GM18511 (cell line): ENCODE measurements around the gene AUTS2.

Source experiments
- ATAC-seq: cut with Tn5 transposase; IDR thresholded peaks from one replicate; pipeline ENCODE4 v1.9.1; 2021; ENCODE audit warnings: mild to moderate bottlenecking, moderate library complexity; ENCODE audit not compliant: unreplicated experiment

AUTS2 gene

DNA sequence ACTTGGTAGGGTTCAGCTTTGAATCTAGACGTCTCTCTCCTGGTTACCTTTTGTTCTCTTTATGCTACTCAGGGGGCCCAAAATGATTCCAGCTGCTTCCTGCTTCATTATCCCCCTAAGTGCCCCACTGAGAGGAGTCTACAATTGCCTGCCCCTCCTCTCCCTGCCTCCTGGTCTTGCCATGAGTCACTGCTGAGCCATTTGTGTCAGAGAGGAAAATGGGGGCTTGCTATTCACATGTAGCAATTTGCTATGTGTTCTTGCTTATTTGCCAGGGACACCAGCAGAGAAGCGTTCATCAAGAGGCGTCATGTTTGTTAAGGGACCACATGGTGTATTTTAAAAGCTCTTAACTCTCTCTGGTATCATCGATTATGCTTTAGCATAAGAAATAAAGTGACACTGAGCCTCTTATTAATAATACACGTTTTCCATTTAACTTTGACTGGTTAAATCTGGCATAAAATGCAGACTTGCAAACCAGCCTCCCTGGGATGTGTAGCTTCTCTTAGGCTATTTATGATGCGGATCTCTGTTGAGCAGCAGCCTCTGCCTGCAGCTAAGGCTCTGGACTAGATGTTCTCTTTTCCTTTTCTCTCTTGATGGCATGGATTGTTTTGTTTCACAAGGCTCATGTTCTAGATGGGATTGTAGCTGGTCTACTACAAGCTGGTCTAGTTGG lies 239.3 kb downstream of the AUTS2 start:
- no peak for ATAC-seq

DNA sequence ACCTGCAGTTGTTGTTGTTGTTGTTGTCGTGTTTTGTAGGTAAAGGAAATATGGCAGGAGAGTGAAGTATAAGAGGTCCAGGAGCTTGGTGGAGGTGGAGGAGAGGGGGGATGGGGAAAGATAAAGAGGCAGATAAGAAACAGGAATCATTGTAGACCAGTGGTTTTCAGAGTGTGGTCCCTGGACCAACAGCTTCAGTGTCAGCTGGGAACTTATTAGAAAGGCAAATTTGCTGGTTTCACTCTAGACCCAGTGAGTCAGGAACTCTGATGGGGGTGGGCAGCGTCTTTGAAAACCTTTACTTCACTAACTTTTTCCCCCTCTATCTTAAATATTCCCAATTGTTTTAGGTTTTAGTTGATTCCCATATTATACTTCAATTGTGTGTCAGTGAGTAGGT lies 241.5 kb downstream of the AUTS2 start:
- peak; percentile 63 for ATAC-seq

DNA sequence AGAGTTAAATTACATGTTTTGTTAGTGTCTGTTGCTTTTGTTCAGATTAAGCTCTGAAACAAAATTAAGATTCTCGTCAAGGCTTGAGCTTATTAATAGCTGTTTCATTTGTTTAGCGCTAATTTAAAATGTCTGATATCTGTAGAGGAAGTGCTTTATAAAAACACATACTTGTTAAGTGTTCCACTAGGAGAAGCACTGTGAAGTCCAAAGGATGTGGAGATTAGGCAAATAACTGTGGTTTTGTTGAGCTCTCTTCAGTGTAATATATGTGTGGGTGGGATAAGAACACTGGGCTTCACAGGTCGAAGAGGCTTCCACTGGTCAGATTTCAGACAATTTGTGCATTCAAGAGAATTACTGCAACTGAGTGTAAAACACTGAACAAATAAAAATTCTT lies 242.0 kb downstream of the AUTS2 start:
- peak; percentile 39 for ATAC-seq

DNA sequence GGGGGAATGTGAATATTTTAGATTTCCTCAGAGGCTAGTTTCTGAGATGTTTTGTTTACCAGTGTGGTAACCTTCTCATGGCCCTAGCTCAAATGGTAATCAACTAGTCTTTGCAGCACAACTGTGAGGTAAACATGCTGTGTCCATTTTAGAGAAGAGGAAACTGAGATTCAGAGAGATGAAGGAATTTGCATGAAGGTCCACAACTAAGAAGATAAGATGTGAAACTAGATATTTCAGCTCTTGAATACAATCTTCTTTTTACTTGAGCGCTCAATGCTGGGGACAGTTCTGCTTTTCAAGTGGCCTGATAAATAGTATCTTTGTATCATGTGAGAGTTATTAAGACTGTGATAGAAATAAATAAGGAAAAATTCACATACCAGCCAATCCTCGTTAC lies 245.4 kb downstream of the AUTS2 start:
- peak; percentile 41 for ATAC-seq

DNA sequence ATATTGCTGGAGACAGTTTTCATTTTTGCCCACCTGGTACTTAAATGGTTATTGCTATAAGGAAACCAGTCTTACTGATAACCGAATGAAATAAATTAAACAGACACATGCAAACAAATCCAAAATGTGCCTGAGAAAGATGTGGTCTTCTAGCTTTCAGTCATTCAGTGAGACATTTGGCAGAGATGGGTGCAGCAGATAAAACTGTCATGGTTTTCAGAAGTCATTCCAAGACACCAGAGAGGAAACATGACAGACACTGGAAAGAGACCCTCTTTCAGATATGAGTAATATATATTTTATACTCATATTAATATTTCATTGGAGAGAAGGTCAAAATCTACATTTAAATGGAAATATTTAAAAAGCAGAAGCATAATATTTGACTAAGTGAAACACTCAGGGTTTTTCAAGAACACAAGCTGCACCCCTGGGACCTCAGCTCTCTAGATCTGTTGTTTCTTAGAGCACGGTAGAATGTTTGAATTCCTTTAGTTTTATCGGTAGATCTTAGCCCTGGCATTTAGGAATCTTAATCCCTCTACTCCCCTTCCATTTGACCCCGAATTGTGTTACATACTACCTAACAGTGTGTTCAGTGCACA lies 246.1 kb downstream of the AUTS2 start:
- ATAC-seq: peak; percentile 53

DNA sequence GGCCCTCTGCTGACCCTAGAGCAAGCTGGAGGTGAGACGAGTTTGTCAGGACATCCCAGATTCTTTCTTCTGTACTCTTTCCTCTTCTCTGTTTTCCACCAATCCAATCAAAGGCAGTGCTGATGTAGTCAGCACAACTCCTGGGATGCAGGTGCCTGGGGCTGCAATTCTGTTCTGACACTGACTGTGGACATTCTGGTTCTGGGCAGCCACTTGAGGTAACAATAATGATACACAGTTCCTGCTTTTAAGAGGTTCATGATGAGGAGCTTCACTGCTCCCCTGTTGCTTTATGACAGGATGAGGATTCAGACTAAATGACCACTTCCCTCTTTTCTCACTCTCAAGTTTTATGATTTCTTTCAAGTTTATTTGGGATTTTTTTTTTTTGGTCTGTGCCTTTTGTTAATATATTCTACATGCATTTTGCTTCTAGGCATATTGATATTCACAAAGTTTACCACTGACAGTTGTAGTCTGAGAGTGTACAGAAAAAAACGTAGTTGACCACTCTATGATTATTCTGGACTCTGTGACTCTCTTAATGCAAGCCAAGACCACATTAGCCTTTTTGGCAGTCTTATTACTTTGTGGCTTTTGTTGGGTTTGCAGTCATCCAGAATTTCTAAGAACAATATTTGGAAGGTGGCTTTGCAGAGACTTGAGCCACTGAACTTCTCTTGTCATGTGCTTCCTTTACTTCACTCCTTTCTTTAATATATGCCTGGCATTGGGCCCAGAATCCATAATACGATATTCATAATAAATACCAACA lies 247.6 kb downstream of the AUTS2 start:
- no peak for ATAC-seq

DNA sequence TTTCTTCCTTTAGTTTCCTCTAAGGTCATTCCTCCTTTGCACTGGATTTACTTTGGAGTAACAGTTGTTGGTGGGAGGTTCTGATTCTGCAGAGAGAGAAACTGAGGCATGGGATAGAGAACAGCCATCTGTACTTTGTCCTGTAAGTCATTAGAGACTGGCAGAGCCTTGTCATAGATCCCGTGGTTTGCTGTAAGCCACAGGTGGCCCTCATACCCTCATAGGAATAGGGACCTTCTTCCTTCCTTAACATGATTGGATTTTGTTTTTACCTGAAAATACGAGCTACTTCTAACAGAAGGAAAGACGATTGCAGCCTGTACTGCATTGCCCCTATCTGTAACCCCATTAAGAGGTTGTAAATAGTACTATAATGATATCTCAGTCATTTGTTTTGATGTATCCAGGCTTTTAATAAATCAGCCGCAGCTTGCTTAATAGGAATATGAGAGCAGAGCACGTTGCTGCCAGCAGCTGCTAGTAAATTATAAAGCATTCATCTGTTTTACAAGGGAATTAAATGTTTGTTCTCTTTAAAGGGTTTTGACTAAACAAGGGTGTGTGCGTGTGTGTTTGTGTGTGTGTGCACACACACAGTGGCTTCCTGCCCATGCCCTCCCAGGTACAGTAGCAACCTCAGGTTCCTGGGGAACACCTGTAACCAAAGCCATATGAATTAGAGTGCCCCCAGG lies 249.8 kb downstream of the AUTS2 start:
- no peak for ATAC-seq

DNA sequence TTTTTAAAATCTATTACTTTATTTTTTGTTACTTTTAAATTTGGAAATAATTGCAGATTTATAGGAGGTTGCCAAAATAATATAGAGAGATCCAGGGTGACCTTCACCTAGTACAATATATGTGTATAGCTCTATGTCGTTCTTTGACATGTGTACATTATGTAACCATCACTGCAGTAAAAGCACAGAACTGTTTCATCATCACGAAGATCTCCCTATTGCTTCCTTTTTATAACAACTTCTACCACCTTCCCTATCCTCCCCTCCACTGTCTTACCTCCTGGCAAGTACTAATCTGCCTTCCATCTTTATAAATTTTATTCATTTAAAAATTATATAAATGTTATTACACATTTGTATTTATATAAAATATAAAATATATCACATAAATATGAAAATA lies 251.0 kb downstream of the AUTS2 start:
- ATAC-seq: no peak

DNA sequence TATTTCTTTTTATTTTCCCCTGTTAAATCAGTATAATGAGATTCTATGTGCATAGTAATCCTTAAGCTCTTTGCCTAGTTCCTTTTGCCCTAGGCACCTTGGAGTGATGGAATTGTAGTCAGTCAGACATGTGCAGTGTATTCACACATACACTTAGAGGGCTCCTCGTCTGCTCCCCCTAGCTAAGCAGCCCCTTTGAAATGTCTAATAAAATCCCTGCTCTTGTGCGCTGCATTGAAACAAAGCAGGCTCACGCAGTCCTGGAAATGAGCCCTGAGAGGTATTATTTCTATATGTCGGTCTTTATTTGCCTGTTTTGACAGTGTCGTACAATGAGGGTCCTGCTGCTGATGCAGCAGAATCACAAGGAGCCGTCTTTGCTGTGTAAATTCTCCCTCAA lies 258.7 kb downstream of the AUTS2 start:
- no peak for ATAC-seq

DNA sequence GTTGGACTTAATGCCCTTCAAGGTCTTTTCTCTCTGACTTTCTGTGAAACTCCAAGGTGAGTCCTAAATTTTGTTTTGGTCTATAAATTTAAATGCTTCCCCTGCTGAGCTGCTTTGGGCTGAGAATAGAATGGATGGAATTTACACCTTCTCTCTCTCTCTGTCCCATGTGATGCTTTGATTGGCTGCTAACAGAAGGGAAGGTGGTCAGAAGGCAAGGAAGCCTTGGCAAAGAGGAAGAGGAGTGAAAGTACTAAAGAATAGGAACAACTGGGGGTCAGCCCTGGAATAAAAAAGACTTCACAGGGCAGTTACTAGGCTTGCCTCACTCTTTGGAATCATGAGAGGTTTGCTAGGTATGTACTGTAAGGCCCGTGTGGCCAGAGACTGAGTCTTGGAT lies 260.2 kb downstream of the AUTS2 start:
- no peak for ATAC-seq

DNA sequence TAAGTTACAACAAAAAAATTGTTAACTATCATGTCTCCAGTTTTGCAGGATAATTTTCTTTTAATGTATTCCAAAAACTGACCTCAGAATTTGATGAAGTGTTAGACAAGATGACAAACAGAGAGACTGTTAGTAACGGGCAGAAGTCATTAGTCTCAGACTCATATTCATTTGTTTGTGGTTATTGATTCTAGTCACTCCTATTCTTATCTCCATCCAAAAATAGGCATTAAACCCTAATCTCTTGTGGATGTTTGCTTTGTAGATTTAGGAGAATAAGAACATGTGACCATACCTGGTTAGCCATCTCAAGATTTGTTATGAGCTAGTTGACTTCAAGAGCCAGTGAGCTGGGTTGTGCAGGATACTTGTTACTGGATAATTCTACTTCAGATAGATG lies 261.1 kb downstream of the AUTS2 start:
- no peak for ATAC-seq

DNA sequence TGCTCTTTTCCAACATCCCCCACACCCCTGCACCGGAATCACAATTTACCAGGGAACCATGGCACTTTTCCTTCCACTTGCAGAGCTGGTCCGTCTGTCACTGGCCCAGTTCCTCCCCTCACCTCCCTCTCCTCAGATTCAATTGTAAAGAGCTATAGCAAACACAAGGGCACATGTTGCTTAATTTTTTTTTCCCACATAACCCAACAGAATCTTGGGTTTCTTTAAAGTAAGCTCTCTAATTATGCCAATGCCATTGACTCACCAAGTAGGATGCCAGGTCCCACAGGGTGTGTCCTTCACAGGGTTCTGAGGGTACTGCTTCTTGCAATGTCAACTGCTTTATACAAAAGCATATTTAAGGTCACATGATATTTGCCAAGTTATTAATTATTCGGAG lies 262.2 kb downstream of the AUTS2 start:
- no peak for ATAC-seq

DNA sequence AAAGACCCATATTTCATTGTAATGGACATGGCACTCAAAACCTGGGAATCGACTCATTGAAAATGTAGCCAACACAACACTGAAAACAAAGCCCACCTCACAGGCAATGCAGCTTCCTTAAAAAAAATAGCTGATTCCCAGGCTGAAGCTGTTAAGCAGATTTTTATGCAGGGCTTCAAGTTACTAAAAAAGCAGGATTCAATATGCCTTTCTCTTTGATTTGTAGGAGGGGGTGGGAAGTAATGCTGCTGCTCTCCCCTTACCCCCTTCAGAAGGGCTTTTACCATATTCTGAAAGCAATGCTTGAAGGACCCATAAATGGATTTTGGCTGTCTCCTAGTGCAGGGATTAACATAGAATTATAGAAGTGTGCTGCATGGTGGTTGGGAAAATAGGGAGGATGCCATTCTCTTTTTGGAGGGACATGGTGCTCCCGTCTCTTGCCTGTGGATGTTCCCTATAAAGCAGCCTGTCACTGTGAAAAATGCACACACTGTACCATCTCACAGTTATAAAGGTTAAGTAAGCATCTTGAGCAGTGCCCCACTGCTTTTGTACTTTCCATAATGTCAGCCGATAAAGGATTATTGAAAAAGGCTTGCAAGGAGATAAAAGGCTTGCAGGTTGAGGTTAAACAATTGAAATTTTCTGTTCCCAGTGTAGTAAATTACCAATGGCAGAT lies 262.8 kb downstream of the AUTS2 start:
- ATAC-seq: no peak

DNA sequence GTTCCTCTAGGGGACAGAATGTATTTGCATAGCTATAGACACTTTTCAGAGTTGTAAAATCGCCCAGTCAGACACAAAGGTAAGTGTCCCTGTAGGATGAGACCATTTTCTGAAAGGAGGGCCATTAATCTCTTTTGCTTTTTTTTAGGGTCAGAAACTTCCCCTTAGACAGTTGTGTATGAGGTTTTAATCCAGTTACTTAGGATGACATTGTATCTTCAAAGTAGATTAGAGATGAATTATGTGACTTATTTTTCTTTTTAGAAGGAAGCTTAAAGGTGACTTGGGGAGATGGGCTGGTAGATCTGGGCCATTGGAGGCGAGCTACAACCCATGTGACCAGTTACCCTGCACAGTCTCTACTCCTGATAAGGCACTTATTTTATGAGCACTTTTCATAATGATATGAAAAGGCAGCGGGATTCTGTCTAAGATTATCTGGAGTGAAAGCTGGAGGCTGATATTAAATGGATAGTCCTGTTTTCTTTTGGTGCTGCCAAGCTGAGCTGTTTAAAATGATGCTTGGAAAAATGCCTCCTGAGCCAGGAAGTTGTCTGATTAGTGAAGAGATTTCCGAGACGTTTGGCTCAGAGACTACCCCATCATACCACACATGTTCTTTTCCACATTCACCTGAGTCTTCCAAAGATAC lies 264.3 kb downstream of the AUTS2 start:
- ATAC-seq: no peak

DNA sequence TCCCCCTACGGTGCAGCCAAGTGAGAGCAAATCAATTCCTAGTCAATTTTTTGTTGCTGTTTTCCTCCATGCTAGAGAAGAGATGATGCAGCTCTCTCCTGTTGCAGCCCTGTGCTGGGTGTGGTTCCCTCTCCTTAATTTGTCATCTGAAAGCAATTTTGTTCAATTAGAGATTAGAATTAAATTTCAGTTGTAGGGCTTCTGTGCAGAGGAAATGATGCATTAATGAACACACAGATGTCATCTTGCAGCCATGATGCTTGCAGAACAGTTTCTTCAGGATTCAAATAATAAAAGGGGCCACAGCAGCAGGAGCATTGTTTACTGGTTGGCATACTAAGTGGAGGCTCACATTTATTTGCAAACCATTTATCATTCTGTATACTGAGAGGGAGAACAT lies 266.0 kb downstream of the AUTS2 start:
- ATAC-seq: no peak

DNA sequence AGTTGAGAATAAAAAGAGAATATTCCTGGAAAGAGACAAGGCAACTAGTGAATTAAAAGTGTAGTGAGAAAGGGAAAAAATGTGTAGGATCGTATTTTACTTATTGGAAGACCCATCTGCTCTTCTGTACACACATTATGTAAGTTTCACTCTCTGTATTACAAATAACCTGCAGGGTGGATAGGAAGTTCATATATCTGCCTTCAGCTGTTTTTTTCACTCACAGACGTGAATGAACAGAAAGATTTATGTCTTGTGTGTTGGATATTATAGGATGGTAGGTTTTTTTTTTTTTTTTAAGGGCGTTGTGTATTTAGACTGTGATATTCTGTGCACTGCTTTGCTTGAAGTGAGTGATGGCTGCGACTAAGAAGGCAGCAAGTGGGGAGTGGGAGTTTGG lies 266.5 kb downstream of the AUTS2 start:
- peak; percentile 76 for ATAC-seq

DNA sequence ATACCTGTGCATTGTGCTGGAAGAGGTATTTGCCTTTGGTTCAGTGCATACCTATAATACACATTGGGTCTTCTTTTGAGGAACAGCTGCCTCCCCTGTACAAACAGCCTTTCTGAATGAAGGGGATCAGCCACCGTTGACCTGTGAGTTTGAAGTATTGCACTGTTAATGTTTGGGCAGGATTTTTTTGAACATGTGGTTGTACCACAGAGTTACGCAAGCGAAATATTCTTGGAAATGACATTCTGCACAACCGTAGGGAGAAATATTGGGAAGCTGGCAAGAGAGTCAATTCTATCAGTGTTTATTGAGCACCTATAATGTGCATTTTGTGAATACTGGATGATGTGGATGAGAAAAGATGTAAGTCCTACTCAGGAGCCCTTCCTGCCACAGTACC lies 270.6 kb downstream of the AUTS2 start:
- no peak for ATAC-seq

DNA sequence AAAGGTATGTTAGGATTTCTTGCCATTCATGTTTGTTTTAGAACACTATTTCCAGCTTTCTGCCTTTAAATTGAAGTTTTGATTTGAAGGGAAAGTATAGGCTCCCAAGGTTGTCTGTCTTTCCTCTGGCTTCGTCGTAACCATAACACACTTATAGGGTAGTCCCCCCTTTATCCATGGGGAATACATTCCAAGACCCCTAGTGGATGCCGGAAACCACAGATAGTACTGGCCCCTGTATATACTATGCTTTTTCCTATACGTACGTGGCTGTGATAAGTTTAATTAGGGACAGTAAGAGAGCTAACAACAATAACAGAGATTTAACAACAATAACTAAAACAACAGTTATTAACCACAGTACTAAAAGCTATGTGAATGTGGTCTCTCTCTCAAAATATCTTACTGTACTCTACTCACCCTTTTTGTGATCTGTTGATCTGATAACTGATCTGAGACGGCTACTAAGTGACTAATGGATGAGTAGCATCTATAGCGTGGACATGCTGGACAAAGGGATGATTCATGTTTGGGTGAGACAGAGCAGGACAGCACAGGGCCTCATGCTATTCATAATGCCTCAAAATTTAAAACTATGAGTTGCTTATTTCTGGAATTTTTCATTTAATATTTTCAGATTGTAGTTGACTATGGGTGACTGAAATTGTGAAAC lies 273.1 kb downstream of the AUTS2 start:
- ATAC-seq: no peak

DNA sequence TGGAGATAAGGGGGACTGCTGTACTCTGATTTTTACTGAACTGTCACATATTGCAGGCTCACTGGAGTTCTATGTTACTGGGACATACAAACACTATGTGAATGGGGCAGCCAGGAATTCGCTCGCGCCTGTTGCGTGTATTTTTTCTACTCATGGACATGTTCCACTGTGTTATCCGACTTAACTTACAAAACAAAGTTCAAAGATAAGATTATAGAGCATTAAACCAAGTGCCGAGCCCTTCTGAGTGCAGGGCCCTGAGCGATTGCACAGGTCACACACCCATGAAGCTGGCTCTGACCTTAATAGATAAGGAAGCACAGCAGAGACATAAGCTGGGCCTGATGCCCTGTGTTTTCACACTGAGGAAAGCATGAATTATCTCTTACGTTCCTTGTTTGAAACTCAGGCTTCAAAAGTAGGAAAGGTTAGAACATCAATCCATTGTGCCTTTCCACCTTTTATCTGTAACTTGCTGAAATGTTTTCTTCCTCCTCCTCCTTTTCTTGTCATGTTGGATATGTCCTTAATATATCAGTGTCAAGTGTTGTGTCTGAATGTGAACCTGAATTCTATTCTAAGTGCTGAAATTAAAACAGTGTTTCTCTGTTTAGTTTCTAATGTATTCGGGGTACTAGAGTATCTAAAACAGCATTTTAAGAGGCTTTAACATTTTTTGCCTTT lies 273.8 kb downstream of the AUTS2 start:
- no peak for ATAC-seq
